Liver (tissue), 9 donors: ENCODE data around the gene TMCC2. TPM values are rescaled to one million over a fixed set of nuclear protein-coding genes. Genes with fewer than 3 reads are reported as not detected.

Experiments used
- DNase-seq: peaks from one replicate; pipeline ENCODE4 v3.0.0-alpha.2; 2017; ENCODE audit warnings: low spot score
- H3K27ac ChIP-seq, 2 donors: one replicate each; pipeline ENCODE4 v1.7.0; 2013; ENCODE audit warnings: inconsistent platforms in 2 of 2, low read length in 2 of 2, control low read depth in 1 of 2, low read depth in 1 of 2, mild to moderate bottlenecking in 1 of 2
- H3K27me3 ChIP-seq, 4 donors: one replicate each; pipeline versions ENCODE4 v1.6.1 to v1.7.0; 2013; ENCODE audit warnings: low read length in 3 of 4, inconsistent platforms in 1 of 4, mild to moderate bottlenecking in 1 of 4, moderate library complexity in 1 of 4; ENCODE audit not compliant: control insufficient read depth in 4 of 4, insufficient read depth in 4 of 4
- H3K36me3 ChIP-seq, 4 donors: one replicate each; pipeline versions ENCODE4 v1.6.1 to v1.7.0; 2013; ENCODE audit warnings: low read length in 3 of 4, mild to moderate bottlenecking in 3 of 4, low read depth in 1 of 4, moderate library complexity in 1 of 4; ENCODE audit not compliant: control insufficient read depth in 4 of 4, insufficient read depth in 3 of 4
- H3K4me1 ChIP-seq, 4 donors: one replicate each; pipeline versions ENCODE4 v1.6.1 to v1.7.0; 2013; ENCODE audit warnings: low read length in 3 of 4, mild to moderate bottlenecking in 3 of 4, moderate library complexity in 1 of 4; ENCODE audit not compliant: control insufficient read depth in 4 of 4, insufficient read depth in 4 of 4
- H3K4me3 ChIP-seq, 3 donors: one replicate each; pipeline versions ENCODE4 v1.6.1 to v1.7.0; 2013; ENCODE audit warnings: low read length in 3 of 3, control low read depth in 1 of 3, low read depth in 1 of 3, mild to moderate bottlenecking in 1 of 3
- H3K9ac ChIP-seq, 2 donors: one replicate each; pipeline ENCODE4 v1.7.0; 2013; ENCODE audit warnings: low read length in 2 of 2, mild to moderate bottlenecking in 2 of 2, moderate library complexity in 2 of 2, control low read depth in 1 of 2, low read depth in 1 of 2
- H3K9me3 ChIP-seq, 4 donors: one replicate each; pipeline versions ENCODE4 v1.6.1 to v1.7.0; 2013; ENCODE audit warnings: low read length in 3 of 4; ENCODE audit not compliant: control insufficient read depth in 4 of 4
- CTCF ChIP-seq: fragments of 150-350 bp; IDR thresholded peaks from 2 replicates; pipeline ENCODE4 v1.5.1; 2017; ENCODE audit warnings: improper control_type of control experiment, low read depth, low read length; ENCODE audit not compliant: missing input control
- EGR1 ChIP-seq, 2 donors: IDR thresholded peaks; 2 replicates each; pipeline ENCODE4 v1.6.1; 2016 to 2018; ENCODE audit warnings: antibody characterized with exemption in 2 of 2, low read depth in 2 of 2
- GABPA ChIP-seq, 2 donors: IDR thresholded peaks in 1 of 2; conservative IDR thresholded peaks in 1 of 2; 2 replicates each; pipeline ENCODE4 v1.6.1; 2016; ENCODE audit warnings: antibody characterized with exemption in 2 of 2, mild to moderate bottlenecking in 1 of 2, moderate library complexity in 1 of 2
- HNF4A ChIP-seq, 2 donors: conservative IDR thresholded peaks; 2 replicates each; pipeline ENCODE4 v1.6.1; 2016; ENCODE audit warnings: antibody characterized with exemption in 2 of 2, mild to moderate bottlenecking in 2 of 2
- HNF4G ChIP-seq: IDR thresholded peaks from 2 replicates; pipeline ENCODE4 v1.6.1; 2016; ENCODE audit warnings: antibody characterized with exemption
- JUND ChIP-seq, 2 donors: IDR thresholded peaks; 2 replicates each; pipeline ENCODE4 v1.6.1; 2016; ENCODE audit warnings: antibody characterized with exemption in 2 of 2
- MAX ChIP-seq: IDR thresholded peaks from 2 replicates; pipeline ENCODE4 v1.6.1; 2016; ENCODE audit warnings: antibody characterized with exemption
- NR2F2 ChIP-seq: IDR thresholded peaks from 2 replicates; pipeline ENCODE4 v1.6.1; 2016; ENCODE audit warnings: antibody characterized with exemption
- RAD21 ChIP-seq, 2 donors: IDR thresholded peaks; 2 replicates each; pipeline ENCODE4 v1.6.1; 2016; ENCODE audit warnings: antibody characterized with exemption in 2 of 2, mild to moderate bottlenecking in 2 of 2
- REST ChIP-seq: IDR thresholded peaks from 2 replicates; pipeline ENCODE4 v1.6.1; 2016; ENCODE audit warnings: antibody characterized with exemption, mild to moderate bottlenecking
- TAF1 ChIP-seq: conservative IDR thresholded peaks from 2 replicates; pipeline ENCODE4 v1.6.1; 2016; ENCODE audit warnings: antibody characterized with exemption, mild to moderate bottlenecking
- WGBS: extraction: QIAGEN DNeasy Blood & Tissue Kit; methylation state at CpG from one replicate; pipeline ENCODE4 v1.1.7; 2013; 5-methylcytosine and 5-hydroxymethylcytosine counted together
- polyA plus RNA-seq, 2 donors: library from polyadenylated mRNA; stranded (reverse) in 1 of 2; unstranded in 1 of 2; fragments of 200-250 nt in 1 of 2; fragments of >200 nt in 1 of 2; fragmentation: Nextera tagmentation in 1 of 2; extraction: Ambion mirVana in 1 of 2; gene quantifications; one replicate each; pipeline versions ENCODE4 v1.2.1 to v1.2.3, GENCODE V29; 2013 to 2015
- total RNA-seq, 2 donors: library from RNA; depleted of rRNA; stranded (reverse); fragments of >200 nt; gene quantifications; one replicate each; pipeline ENCODE4 v1.2.3, GENCODE V29; 2014
- donor health status: healthy.
- donor health status: healthy.
- donor health status: healthy.
- donor health status: healthy.
- donor health status: healthy.

TMCC2 gene
- total and polyA plus RNA-seq, 4 donors: 0.06 to 452 (median 0.21) TPM

GRCh38 chr1:205257735-205258134 lies 30.0 kb downstream of the TMCC2 start:
- Histone ChIP-seq H3K27me3 (peaks cover 0 to 2% (median 0%) of the 10 kb centered on the region in 4 donors), H3K4me1 (peaks cover 0 to 2% (median 0%) of the 10 kb centered on the region in 4 donors), H3K4me3 (no peak overlapping the region), H3K9me3 (no peaks in the 10 kb centered on the region), H3K27ac (no peak overlapping the region), H3K9ac (no peak overlapping the region), H3K36me3 (no peaks in the 10 kb centered on the region)
- DNase-seq: no peak
- 61% methylated on average over 2 of the region's 2 CpGs for WGBS
- no peak for TF ChIP-seq NR2F2
- no peak for TF ChIP-seq EGR1 (IDR thresholded peaks at IDR 0.05; ENCODE audit: low read depth in 2 of 2)
- no peak for TF ChIP-seq JUND (IDR thresholded peaks at IDR 0.05)
- TF ChIP-seq MAX: no peak
- TF ChIP-seq CTCF: no peak
- TF ChIP-seq RAD21 (IDR thresholded peaks at IDR 0.05): no peak
- TF ChIP-seq HNF4G: no peak
- no peak for TF ChIP-seq TAF1

GRCh38 chr1:205258261-205258691 lies 30.5 kb downstream of the TMCC2 start:
- Histone ChIP-seq H3K9ac (no peak overlapping the region), H3K4me3 (no peak overlapping the region)

More at GRCh38 chr1:205258261-205258691, 30.5 kb downstream of the TMCC2 start:
- Histone ChIP-seq H3K36me3 (no peaks in the 10 kb centered on the region), H3K4me1 (peaks cover 0 to 2% (median 0%) of the 10 kb centered on the region in 4 donors), H3K9me3 (no peaks in the 10 kb centered on the region), H3K27ac (no peak overlapping the region), H3K27me3 (peaks cover 0 to 2% (median 0%) of the 10 kb centered on the region in 4 donors)
- 74% methylated on average over 7 of the region's 7 CpGs for WGBS
- DNase-seq: no peak
- no peak for TF ChIP-seq HNF4A (conservative IDR thresholded peaks at IDR 0.05)
- no peak for TF ChIP-seq EGR1 (IDR thresholded peaks at IDR 0.05; ENCODE audit: low read depth in 2 of 2)
- TF ChIP-seq GABPA (IDR thresholded peaks at IDR 0.05 in 1 of 2, conservative IDR thresholded peaks at IDR 0.05 in 1 of 2): no peak
- TF ChIP-seq CTCF: no peak
- TF ChIP-seq RAD21 (IDR thresholded peaks at IDR 0.05): no peak
- no peak for TF ChIP-seq TAF1
- no peak for TF ChIP-seq REST
